Measurements from ENCODE around the gene GPR15. TPM values are rescaled to one million over a fixed set of nuclear protein-coding genes. Genes with fewer than 3 reads are reported as not detected.

Gene GPR15
- not detected for polyA plus RNA-seq (2013, experiment 1 of 2)
- polyA plus RNA-seq (2013, experiment 2 of 2), result not detected

GRCh38 chr3:98531622-98532274, at the start of gene GPR15:
GPR15 (plus strand) TSS chr3:98531978; CDS start chr3:98532034, 56 bp downstream.
- H3K36me3 ChIP-seq (ENCODE audit: control insufficient read depth, insufficient read depth, low read length), result no peaks in the 10 kb centered on the region
- no peak within 1 kb of the TSS for H3K27ac ChIP-seq (ENCODE audit: low read depth, low read length, severe bottlenecking)
- no peaks in the 10 kb centered on the region for H3K4me1 ChIP-seq (ENCODE audit: control insufficient read depth, insufficient read depth, low read length, poor library complexity, severe bottlenecking)
- no peak within 1 kb of the TSS for H3K4me3 ChIP-seq (ENCODE audit: extremely low read depth, insufficient read depth, low read length, poor library complexity, severe bottlenecking)
- no peaks in the 10 kb centered on the region for H3K9me3 ChIP-seq (ENCODE audit: control insufficient read depth, low read length)
- WGBS, 2 experiments (ENCODE audit: insufficient coverage in 2 of 2), result 98 to 100% methylated on average over 4 to 5 of the region's 7 CpGs

- Histone ChIP-seq H3K36me3 (ENCODE audit: control insufficient read depth, insufficient read depth, low read length) (no peaks in the 10 kb centered on the region), H3K4me3 (ENCODE audit: extremely low read depth, insufficient read depth, low read length, poor library complexity, severe bottlenecking) (no peak overlapping the region), H3K4me1 (ENCODE audit: control insufficient read depth, insufficient read depth, low read length, poor library complexity, severe bottlenecking) (no peaks in the 10 kb centered on the region), H3K9me3 (ENCODE audit: control insufficient read depth, low read length) (no peaks in the 10 kb centered on the region), H3K27ac (ENCODE audit: low read depth, low read length, severe bottlenecking) (no peak overlapping the region)
- 81 to 86% methylated on average over 2 to 3 of the region's 3 CpGs for WGBS, 2 experiments (ENCODE audit: insufficient coverage in 2 of 2)
Measured at GRCh38 chr3:98482717-98483482, 48.9 kb upstream of the GPR15 start.

GRCh38 chr3:98483626-98484025, 48.2 kb upstream of the GPR15 start:
- Histone ChIP-seq H3K27ac (ENCODE audit: low read depth, low read length, severe bottlenecking) (no peak overlapping the region), H3K9me3 (ENCODE audit: control insufficient read depth, low read length) (no peaks in the 10 kb centered on the region), H3K4me3 (ENCODE audit: extremely low read depth, insufficient read depth, low read length, poor library complexity, severe bottlenecking) (no peak overlapping the region), H3K36me3 (ENCODE audit: control insufficient read depth, insufficient read depth, low read length) (no peaks in the 10 kb centered on the region), H3K4me1 (ENCODE audit: control insufficient read depth, insufficient read depth, low read length, poor library complexity, severe bottlenecking) (no peaks in the 10 kb centered on the region)
- no CpG with 5 or more reads among the region's 3 CpGs for WGBS, 2 experiments (ENCODE audit: insufficient coverage in 2 of 2)

- no peaks in the 10 kb centered on the region for H3K4me1 ChIP-seq (ENCODE audit: control insufficient read depth, insufficient read depth, low read length, poor library complexity, severe bottlenecking)
- no peaks in the 10 kb centered on the region for H3K36me3 ChIP-seq (ENCODE audit: control insufficient read depth, insufficient read depth, low read length)
- H3K27ac ChIP-seq (ENCODE audit: low read depth, low read length, severe bottlenecking), result no peak within 1 kb of the TSS
- H3K9me3 ChIP-seq (ENCODE audit: control insufficient read depth, low read length), result no peaks in the 10 kb centered on the region
- no CpG with 5 or more reads among the region's 2 CpGs for WGBS, 2 experiments (ENCODE audit: insufficient coverage in 2 of 2)
- no peak within 1 kb of the TSS for H3K4me3 ChIP-seq (ENCODE audit: extremely low read depth, insufficient read depth, low read length, poor library complexity, severe bottlenecking)
Measured at GRCh38 chr3:98497381-98497780, 34.4 kb upstream of the GPR15 start, which contains the start of gene OR5K2. OR5K2 (plus strand) TSS chr3:98497681; CDS start chr3:98497681, 0 bp downstream.

- 80 to 100% methylated on average over 1 to 2 of the region's 4 CpGs for WGBS, 2 experiments (ENCODE audit: insufficient coverage in 2 of 2)
- no peaks in the 10 kb centered on the region for H3K9me3 ChIP-seq (ENCODE audit: control insufficient read depth, low read length)
- H3K4me3 ChIP-seq (ENCODE audit: extremely low read depth, insufficient read depth, low read length, poor library complexity, severe bottlenecking), result no peak overlapping the region
- no peaks in the 10 kb centered on the region for H3K36me3 ChIP-seq (ENCODE audit: control insufficient read depth, insufficient read depth, low read length)
- no peak overlapping the region for H3K27ac ChIP-seq (ENCODE audit: low read depth, low read length, severe bottlenecking)
- no peaks in the 10 kb centered on the region for H3K4me1 ChIP-seq (ENCODE audit: control insufficient read depth, insufficient read depth, low read length, poor library complexity, severe bottlenecking)
Measured at GRCh38 chr3:98500019-98500418, 31.8 kb upstream of the GPR15 start.

GRCh38 chr3:98501270-98501669, 30.5 kb upstream of the GPR15 start:
- Histone ChIP-seq H3K36me3 (ENCODE audit: control insufficient read depth, insufficient read depth, low read length) (no peaks in the 10 kb centered on the region), H3K4me1 (ENCODE audit: control insufficient read depth, insufficient read depth, low read length, poor library complexity, severe bottlenecking) (no peaks in the 10 kb centered on the region), H3K4me3 (ENCODE audit: extremely low read depth, insufficient read depth, low read length, poor library complexity, severe bottlenecking) (no peak overlapping the region), H3K9me3 (ENCODE audit: control insufficient read depth, low read length) (no peaks in the 10 kb centered on the region), H3K27ac (ENCODE audit: low read depth, low read length, severe bottlenecking) (no peak overlapping the region)
- WGBS, 2 experiments (ENCODE audit: insufficient coverage in 2 of 2), result 100% methylated on average over 1 of the region's 4 CpGs; no CpG with 5 or more reads in 1 of the 2 experiments

- H3K4me1 ChIP-seq (ENCODE audit: control insufficient read depth, insufficient read depth, low read length, poor library complexity, severe bottlenecking), result no peaks in the 10 kb centered on the region
- no peaks in the 10 kb centered on the region for H3K36me3 ChIP-seq (ENCODE audit: control insufficient read depth, insufficient read depth, low read length)
- no peak overlapping the region for H3K27ac ChIP-seq (ENCODE audit: low read depth, low read length, severe bottlenecking)
- WGBS, 2 experiments (ENCODE audit: insufficient coverage in 2 of 2), result 100% methylated on average over 2 of the region's 5 CpGs; no CpG with 5 or more reads in 1 of the 2 experiments
- H3K9me3 ChIP-seq (ENCODE audit: control insufficient read depth, low read length), result no peaks in the 10 kb centered on the region
- H3K4me3 ChIP-seq (ENCODE audit: extremely low read depth, insufficient read depth, low read length, poor library complexity, severe bottlenecking), result no peak overlapping the region
Measured at GRCh38 chr3:98501863-98502576, 29.8 kb upstream of the GPR15 start.

GRCh38 chr3:98504539-98504938, 27.2 kb upstream of the GPR15 start:
- Histone ChIP-seq H3K36me3 (ENCODE audit: control insufficient read depth, insufficient read depth, low read length) (no peaks in the 10 kb centered on the region), H3K4me1 (ENCODE audit: control insufficient read depth, insufficient read depth, low read length, poor library complexity, severe bottlenecking) (no peaks in the 10 kb centered on the region), H3K9me3 (ENCODE audit: control insufficient read depth, low read length) (no peaks in the 10 kb centered on the region), H3K27ac (ENCODE audit: low read depth, low read length, severe bottlenecking) (peak overlapping the region; percentile 6), H3K4me3 (ENCODE audit: extremely low read depth, insufficient read depth, low read length, poor library complexity, severe bottlenecking) (no peak overlapping the region)
- WGBS, 2 experiments (ENCODE audit: insufficient coverage in 2 of 2), result 100% methylated on average over 1 of the region's 4 CpGs; no CpG with 5 or more reads in 1 of the 2 experiments

- WGBS, 2 experiments (ENCODE audit: insufficient coverage in 2 of 2), result 94 to 100% methylated on average over 2 of the region's 2 CpGs
- H3K36me3 ChIP-seq (ENCODE audit: control insufficient read depth, insufficient read depth, low read length), result peaks cover 5% of the 10 kb centered on the region
- H3K4me1 ChIP-seq (ENCODE audit: control insufficient read depth, insufficient read depth, low read length, poor library complexity, severe bottlenecking), result no peaks in the 10 kb centered on the region
- no peaks in the 10 kb centered on the region for H3K9me3 ChIP-seq (ENCODE audit: control insufficient read depth, low read length)
- no peak overlapping the region for H3K27ac ChIP-seq (ENCODE audit: low read depth, low read length, severe bottlenecking)
- H3K4me3 ChIP-seq (ENCODE audit: extremely low read depth, insufficient read depth, low read length, poor library complexity, severe bottlenecking), result no peak overlapping the region
Measured at GRCh38 chr3:98508582-98508981, 23.2 kb upstream of the GPR15 start.

- 100% methylated on average over 1 of the region's 4 CpGs for WGBS, 2 experiments (ENCODE audit: insufficient coverage in 2 of 2)
- Histone ChIP-seq H3K4me3 (ENCODE audit: extremely low read depth, insufficient read depth, low read length, poor library complexity, severe bottlenecking) (no peak overlapping the region), H3K4me1 (ENCODE audit: control insufficient read depth, insufficient read depth, low read length, poor library complexity, severe bottlenecking) (no peaks in the 10 kb centered on the region), H3K36me3 (ENCODE audit: control insufficient read depth, insufficient read depth, low read length) (peaks cover 26% of the 10 kb centered on the region), H3K27ac (ENCODE audit: low read depth, low read length, severe bottlenecking) (no peak overlapping the region), H3K9me3 (ENCODE audit: control insufficient read depth, low read length) (no peaks in the 10 kb centered on the region)
Measured at GRCh38 chr3:98512576-98512975, 19.2 kb upstream of the GPR15 start.
